C4-2B (cell line): ENCODE results near the gene C10orf90.

Experiments
- CTCF ChIP-seq: fragments of 450-650 bp; conservative IDR thresholded peaks from 2 replicates; pipeline ENCODE4 v1.5.1; 2017; ENCODE audit warnings: mild to moderate bottlenecking
- ZFX ChIP-seq: fragments of 450-650 bp; IDR thresholded peaks from 2 replicates; pipeline ENCODE4 v1.6.1; 2017

GRCh38 chr10:126390324-126390723, 280.2 kb downstream of the C10orf90 start:
- TF ChIP-seq ZFX (no peak), CTCF (no peak)
